ENCODE data around the gene DSC3.
A peak's percentile ranks its signal among the peaks of the same experiment; 100 is the strongest.

Gene DSC3

DNA sequence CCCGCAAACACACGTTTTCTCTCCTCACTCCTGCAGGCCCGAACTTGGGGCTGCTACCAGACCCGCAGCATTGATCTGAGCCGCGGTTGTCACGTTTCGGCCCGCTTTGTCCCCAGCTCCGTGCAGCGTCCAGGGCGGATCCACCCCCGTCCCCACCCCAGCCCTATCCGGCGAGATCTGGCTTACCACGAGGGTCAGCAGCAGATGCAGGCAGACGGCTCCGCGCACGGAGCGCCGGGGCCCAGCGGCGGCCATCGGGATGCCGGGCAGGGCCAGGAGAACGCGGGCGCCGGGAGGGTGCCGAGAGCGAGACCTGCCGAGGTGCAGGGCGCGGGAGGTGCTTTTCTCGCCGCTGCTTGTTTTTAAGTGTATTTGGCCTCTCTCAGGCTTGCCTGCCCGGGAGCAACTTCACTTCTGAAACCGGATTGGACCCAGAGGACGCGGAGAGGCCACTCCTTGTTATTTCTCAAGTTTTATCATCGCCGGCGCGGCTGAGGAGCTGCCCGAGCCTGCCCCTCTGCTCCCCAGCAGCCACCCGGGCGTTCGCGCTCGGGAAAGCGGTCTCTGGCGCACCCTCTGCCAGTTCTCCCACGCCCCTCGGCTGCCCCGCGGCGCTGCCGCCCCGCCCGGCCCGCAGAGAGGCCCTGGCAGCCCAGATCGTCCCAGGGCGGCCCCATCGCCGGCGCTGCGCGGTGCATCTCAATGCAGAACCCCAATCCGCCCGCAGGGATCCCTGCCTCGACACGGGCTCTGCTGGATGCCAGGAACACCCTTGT, at the start of gene DSC3 (continued):
- TF ChIP-seq, protein P1, sequence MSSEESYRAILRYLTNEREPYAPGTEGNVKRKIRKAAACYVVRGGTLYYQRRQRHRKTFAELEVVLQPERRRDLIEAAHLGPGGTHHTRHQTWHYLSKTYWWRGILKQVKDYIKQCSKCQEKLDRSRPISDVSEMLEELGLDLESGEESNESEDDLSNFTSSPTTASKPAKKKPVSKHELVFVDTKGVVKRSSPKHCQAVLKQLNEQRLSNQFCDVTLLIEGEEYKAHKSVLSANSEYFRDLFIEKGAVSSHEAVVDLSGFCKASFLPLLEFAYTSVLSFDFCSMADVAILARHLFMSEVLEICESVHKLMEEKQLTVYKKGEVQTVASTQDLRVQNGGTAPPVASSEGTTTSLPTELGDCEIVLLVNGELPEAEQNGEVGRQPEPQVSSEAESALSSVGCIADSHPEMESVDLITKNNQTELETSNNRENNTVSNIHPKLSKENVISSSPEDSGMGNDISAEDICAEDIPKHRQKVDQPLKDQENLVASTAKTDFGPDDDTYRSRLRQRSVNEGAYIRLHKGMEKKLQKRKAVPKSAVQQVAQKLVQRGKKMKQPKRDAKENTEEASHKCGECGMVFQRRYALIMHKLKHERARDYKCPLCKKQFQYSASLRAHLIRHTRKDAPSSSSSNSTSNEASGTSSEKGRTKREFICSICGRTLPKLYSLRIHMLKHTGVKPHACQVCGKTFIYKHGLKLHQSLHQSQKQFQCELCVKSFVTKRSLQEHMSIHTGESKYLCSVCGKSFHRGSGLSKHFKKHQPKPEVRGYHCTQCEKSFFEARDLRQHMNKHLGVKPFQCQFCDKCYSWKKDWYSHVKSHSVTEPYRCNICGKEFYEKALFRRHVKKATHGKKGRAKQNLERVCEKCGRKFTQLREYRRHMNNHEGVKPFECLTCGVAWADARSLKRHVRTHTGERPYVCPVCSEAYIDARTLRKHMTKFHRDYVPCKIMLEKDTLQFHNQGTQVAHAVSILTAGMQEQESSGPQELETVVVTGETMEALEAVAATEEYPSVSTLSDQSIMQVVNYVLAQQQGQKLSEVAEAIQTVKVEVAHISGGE (tag by site-specific recombination; conservative IDR thresholded peaks at IDR 0.05; ENCODE audit: low read depth) = no peak
- TF ChIP-seq ZBTB7A (tag by site-specific recombination; IDR thresholded peaks at IDR 0.05; ENCODE audit: low read depth) (no peak; the same call in 1 of the 2 replicates), ZNF571 (tag by site-specific recombination; IDR thresholded peaks at IDR 0.05) (no peak), ZNF624 (tag by site-specific recombination; IDR thresholded peaks at IDR 0.05) (no peak), ZNF121 (tag by site-specific recombination; IDR thresholded peaks at IDR 0.05) (no peak), ZNF394 (tag by site-specific recombination; IDR thresholded peaks at IDR 0.05; ENCODE audit: borderline replicate concordance) (no peak; the same call in 1 of the 2 replicates), ZNF266 (tag by site-specific recombination; IDR thresholded peaks at IDR 0.05; ENCODE audit: low read depth) (no peak), YY1 (tag by site-specific recombination; IDR thresholded peaks at IDR 0.05) (peak; percentile 22; the same call in 1 of the 2 replicates), ZNF560 (tag by site-specific recombination; IDR thresholded peaks at IDR 0.05; ENCODE audit: borderline replicate concordance) (no peak), ZNF48 (tag by site-specific recombination; IDR thresholded peaks at IDR 0.05) (no peak), ZSCAN16 (tag by site-specific recombination; IDR thresholded peaks at IDR 0.05) (no peak), ZNF366 (tag by site-specific recombination; conservative IDR thresholded peaks at IDR 0.05) (no peak), ZNF404 (tag by site-specific recombination; IDR thresholded peaks at IDR 0.05) (no peak), ZNF76 (tag by site-specific recombination; IDR thresholded peaks at IDR 0.05; ENCODE audit: borderline replicate concordance, low read depth) (no peak; the same call in 1 of the 2 replicates), HOXC10 (CRISPR knock-in tag; IDR thresholded peaks at IDR 0.05) (no peak), ZNF596 (tag by site-specific recombination; IDR thresholded peaks at IDR 0.05) (no peak), GLI2 (tag by site-specific recombination; IDR thresholded peaks at IDR 0.05; ENCODE audit: borderline replicate concordance, low read depth) (no peak), ZNF157 (tag by site-specific recombination; IDR thresholded peaks at IDR 0.05) (no peak), WT1 (tag by site-specific recombination; IDR thresholded peaks at IDR 0.05) (no peak), ZNF677 (tag by site-specific recombination; IDR thresholded peaks at IDR 0.05) (no peak), ZNF521 (tag by site-specific recombination; IDR thresholded peaks at IDR 0.05) (no peak)
- TF ChIP-seq, protein P2, sequence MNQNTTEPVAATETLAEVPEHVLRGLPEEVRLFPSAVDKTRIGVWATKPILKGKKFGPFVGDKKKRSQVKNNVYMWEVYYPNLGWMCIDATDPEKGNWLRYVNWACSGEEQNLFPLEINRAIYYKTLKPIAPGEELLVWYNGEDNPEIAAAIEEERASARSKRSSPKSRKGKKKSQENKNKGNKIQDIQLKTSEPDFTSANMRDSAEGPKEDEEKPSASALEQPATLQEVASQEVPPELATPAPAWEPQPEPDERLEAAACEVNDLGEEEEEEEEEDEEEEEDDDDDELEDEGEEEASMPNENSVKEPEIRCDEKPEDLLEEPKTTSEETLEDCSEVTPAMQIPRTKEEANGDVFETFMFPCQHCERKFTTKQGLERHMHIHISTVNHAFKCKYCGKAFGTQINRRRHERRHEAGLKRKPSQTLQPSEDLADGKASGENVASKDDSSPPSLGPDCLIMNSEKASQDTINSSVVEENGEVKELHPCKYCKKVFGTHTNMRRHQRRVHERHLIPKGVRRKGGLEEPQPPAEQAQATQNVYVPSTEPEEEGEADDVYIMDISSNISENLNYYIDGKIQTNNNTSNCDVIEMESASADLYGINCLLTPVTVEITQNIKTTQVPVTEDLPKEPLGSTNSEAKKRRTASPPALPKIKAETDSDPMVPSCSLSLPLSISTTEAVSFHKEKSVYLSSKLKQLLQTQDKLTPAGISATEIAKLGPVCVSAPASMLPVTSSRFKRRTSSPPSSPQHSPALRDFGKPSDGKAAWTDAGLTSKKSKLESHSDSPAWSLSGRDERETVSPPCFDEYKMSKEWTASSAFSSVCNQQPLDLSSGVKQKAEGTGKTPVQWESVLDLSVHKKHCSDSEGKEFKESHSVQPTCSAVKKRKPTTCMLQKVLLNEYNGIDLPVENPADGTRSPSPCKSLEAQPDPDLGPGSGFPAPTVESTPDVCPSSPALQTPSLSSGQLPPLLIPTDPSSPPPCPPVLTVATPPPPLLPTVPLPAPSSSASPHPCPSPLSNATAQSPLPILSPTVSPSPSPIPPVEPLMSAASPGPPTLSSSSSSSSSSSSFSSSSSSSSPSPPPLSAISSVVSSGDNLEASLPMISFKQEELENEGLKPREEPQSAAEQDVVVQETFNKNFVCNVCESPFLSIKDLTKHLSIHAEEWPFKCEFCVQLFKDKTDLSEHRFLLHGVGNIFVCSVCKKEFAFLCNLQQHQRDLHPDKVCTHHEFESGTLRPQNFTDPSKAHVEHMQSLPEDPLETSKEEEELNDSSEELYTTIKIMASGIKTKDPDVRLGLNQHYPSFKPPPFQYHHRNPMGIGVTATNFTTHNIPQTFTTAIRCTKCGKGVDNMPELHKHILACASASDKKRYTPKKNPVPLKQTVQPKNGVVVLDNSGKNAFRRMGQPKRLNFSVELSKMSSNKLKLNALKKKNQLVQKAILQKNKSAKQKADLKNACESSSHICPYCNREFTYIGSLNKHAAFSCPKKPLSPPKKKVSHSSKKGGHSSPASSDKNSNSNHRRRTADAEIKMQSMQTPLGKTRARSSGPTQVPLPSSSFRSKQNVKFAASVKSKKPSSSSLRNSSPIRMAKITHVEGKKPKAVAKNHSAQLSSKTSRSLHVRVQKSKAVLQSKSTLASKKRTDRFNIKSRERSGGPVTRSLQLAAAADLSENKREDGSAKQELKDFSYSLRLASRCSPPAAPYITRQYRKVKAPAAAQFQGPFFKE (tag by site-specific recombination; IDR thresholded peaks at IDR 0.05; ENCODE audit: borderline replicate concordance) = no peak
- TF ChIP-seq, protein P3, sequence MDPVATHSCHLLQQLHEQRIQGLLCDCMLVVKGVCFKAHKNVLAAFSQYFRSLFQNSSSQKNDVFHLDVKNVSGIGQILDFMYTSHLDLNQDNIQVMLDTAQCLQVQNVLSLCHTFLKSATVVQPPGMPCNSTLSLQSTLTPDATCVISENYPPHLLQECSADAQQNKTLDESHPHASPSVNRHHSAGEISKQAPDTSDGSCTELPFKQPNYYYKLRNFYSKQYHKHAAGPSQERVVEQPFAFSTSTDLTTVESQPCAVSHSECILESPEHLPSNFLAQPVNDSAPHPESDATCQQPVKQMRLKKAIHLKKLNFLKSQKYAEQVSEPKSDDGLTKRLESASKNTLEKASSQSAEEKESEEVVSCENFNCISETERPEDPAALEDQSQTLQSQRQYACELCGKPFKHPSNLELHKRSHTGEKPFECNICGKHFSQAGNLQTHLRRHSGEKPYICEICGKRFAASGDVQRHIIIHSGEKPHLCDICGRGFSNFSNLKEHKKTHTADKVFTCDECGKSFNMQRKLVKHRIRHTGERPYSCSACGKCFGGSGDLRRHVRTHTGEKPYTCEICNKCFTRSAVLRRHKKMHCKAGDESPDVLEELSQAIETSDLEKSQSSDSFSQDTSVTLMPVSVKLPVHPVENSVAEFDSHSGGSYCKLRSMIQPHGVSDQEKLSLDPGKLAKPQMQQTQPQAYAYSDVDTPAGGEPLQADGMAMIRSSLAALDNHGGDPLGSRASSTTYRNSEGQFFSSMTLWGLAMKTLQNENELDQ (tag by site-specific recombination; IDR thresholded peaks at IDR 0.05; ENCODE audit: low read depth) = no peak
- TF ChIP-seq, protein P4, sequence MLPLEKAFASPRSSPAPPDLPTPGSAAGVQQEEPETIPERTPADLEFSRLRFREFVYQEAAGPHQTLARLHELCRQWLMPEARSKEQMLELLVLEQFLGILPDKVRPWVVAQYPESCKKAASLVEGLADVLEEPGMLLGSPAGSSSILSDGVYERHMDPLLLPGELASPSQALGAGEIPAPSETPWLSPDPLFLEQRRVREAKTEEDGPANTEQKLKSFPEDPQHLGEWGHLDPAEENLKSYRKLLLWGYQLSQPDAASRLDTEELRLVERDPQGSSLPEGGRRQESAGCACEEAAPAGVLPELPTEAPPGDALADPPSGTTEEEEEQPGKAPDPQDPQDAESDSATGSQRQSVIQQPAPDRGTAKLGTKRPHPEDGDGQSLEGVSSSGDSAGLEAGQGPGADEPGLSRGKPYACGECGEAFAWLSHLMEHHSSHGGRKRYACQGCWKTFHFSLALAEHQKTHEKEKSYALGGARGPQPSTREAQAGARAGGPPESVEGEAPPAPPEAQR (tag by site-specific recombination; IDR thresholded peaks at IDR 0.05) = no peak
- TF ChIP-seq, protein P5, sequence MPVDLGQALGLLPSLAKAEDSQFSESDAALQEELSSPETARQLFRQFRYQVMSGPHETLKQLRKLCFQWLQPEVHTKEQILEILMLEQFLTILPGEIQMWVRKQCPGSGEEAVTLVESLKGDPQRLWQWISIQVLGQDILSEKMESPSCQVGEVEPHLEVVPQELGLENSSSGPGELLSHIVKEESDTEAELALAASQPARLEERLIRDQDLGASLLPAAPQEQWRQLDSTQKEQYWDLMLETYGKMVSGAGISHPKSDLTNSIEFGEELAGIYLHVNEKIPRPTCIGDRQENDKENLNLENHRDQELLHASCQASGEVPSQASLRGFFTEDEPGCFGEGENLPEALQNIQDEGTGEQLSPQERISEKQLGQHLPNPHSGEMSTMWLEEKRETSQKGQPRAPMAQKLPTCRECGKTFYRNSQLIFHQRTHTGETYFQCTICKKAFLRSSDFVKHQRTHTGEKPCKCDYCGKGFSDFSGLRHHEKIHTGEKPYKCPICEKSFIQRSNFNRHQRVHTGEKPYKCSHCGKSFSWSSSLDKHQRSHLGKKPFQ (tag by site-specific recombination; IDR thresholded peaks at IDR 0.05) = no peak
